ENCODE results near the gene NOX5.

Gene NOX5

GRCh38 chr15:69084404-69085030, 70.0 kb downstream of the NOX5 start:
- DNase-seq: no peak

GRCh38 chr15:69085325-69086081, 71.0 kb downstream of the NOX5 start:
- DNase-seq: no peak

GRCh38 chr15:69086427-69087204, 72.1 kb downstream of the NOX5 start:
- DNase-seq: no peak

- no peak for DNase-seq
Observed at GRCh38 chr15:69087366-69087976, 73.0 kb downstream of the NOX5 start.

- no peak for DNase-seq
Observed at GRCh38 chr15:69088300-69088965, 73.9 kb downstream of the NOX5 start.

GRCh38 chr15:69089258-69089657, 74.8 kb downstream of the NOX5 start:
- no peak for DNase-seq

GRCh38 chr15:69090197-69090948, 75.9 kb downstream of the NOX5 start:
- no peak for DNase-seq

GRCh38 chr15:69091654-69092053, 77.2 kb downstream of the NOX5 start:
- no peak for DNase-seq

GRCh38 chr15:69092159-69092558, 77.7 kb downstream of the NOX5 start:
- DNase-seq: no peak

GRCh38 chr15:69093127-69093526, 78.6 kb downstream of the NOX5 start:
- DNase-seq: no peak

GRCh38 chr15:69093614-69094013, 79.1 kb downstream of the NOX5 start:
- DNase-seq: no peak

- DNase-seq: no peak
Observed at GRCh38 chr15:69094124-69094921, 79.8 kb downstream of the NOX5 start.

- no peak for DNase-seq
Observed at GRCh38 chr15:69095274-69095673, 80.8 kb downstream of the NOX5 start.

- DNase-seq: no peak
Observed at GRCh38 chr15:69096196-69096595, 81.7 kb downstream of the NOX5 start.

GRCh38 chr15:69096626-69097025, 82.1 kb downstream of the NOX5 start:
- no peak for DNase-seq

- DNase-seq: no peak
Observed at GRCh38 chr15:69098771-69099170, 84.3 kb downstream of the NOX5 start.

- DNase-seq: no peak
Observed at GRCh38 chr15:69099941-69100340, 85.4 kb downstream of the NOX5 start.

- DNase-seq: no peak
Observed at GRCh38 chr15:69100821-69101220, 86.3 kb downstream of the NOX5 start.

- DNase-seq: no peak
Observed at GRCh38 chr15:69104050-69104750, 89.7 kb downstream of the NOX5 start.

- DNase-seq: no peak
Observed at GRCh38 chr15:69105451-69105985, 91.0 kb downstream of the NOX5 start.

Measured in activated T-cell treated with anti-CD3 and anti-CD28 coated beads, Interleukin-2, amount 50 U/mL, for 1 hour (primary cell).